Upper lobe of left lung (tissue), 6 donors: ENCODE results near the gene KMT2D. TPM values are rescaled to one million over a fixed set of nuclear protein-coding genes. Genes with fewer than 3 reads are reported as not detected.

Experiments
- ATAC-seq, 2 donors: fragments of 200-7000 bp; cut with Tn5 transposase; one replicate each; pipeline ENCODE4 v1.9.1; 2022; ENCODE audit warnings: mild to moderate bottlenecking in 2 of 2, moderate library complexity in 2 of 2; ENCODE audit not compliant: low FRiP score in 2 of 2
- DNase-seq, 2 donors: peaks; one replicate each; pipeline ENCODE4 v3.0.0-alpha.2; 2019 to 2020
- H3K27ac ChIP-seq, 4 donors: fragments of 200-600 bp; sonication (generic); one replicate each; pipeline ENCODE4 v1.5.1; 2016 to 2019
- H3K27me3 ChIP-seq, 4 donors: fragments of 200-600 bp; sonication (generic); one replicate each; pipeline ENCODE4 v1.5.1; 2017 to 2019
- H3K36me3 ChIP-seq, 4 donors: fragments of 200-600 bp; sonication (generic); one replicate each; pipeline ENCODE4 v1.5.1; 2016 to 2019
- H3K4me1 ChIP-seq, 4 donors: fragments of 200-600 bp; sonication (generic); one replicate each; pipeline ENCODE4 v1.5.1; 2018 to 2019
- H3K4me3 ChIP-seq, 4 donors: fragments of 200-600 bp; sonication (generic); one replicate each; pipeline ENCODE4 v1.5.1; 2017 to 2019; ENCODE audit warnings: mild to moderate bottlenecking in 2 of 4, moderate library complexity in 1 of 4
- H3K9me3 ChIP-seq, 4 donors: fragments of 200-600 bp; sonication (generic); one replicate each; pipeline ENCODE4 v1.5.1; 2018 to 2019
- EP300 ChIP-seq, 4 donors: sonication (generic); formaldehyde crosslinking; IDR thresholded peaks; one replicate each; pipeline ENCODE4 v1.5.1; 2017; ENCODE audit warnings: antibody characterized with exemption in 4 of 4, control low read depth in 2 of 4
- POLR2A ChIP-seq, 4 donors: fragments of 450-650 bp; IDR thresholded peaks; one replicate each; pipeline ENCODE4 v1.5.1; 2016 to 2017; ENCODE audit warnings: antibody characterized with exemption in 4 of 4, mild to moderate bottlenecking in 2 of 4
- POLR2AphosphoS5 ChIP-seq, 2 donors: sonication (generic); formaldehyde crosslinking; IDR thresholded peaks; one replicate each; pipeline ENCODE4 v1.5.1; 2017; ENCODE audit warnings: antibody characterized with exemption in 2 of 2
- WGBS, 2 donors: methylation state at CpG; one replicate each; pipeline ENCODE4 v1.1.5; 2017 to 2018; 5-methylcytosine and 5-hydroxymethylcytosine counted together
- total RNA-seq, 6 donors: library from RNA; depleted of rRNA in 4 of 6; stranded (reverse); fragments of >200 nt in 4 of 6; gene quantifications; one replicate each; pipeline versions ENCODE4 v1.1.0 to v1.2.1, GENCODE V29; 2016 to 2021
- TF ChIP-seq, protein P1 (sequence below), 6 experiments: fragments of 450-650 bp in 4 of 6; fragments of 200-600 bp in 2 of 6; sonication (generic) in 2 of 6; IDR thresholded peaks; one replicate each; pipeline ENCODE4 v1.5.1; 2016 to 2019; ENCODE audit warnings: antibody characterized with exemption in 6 of 6
- donor health status: DM: no; HTN: no; CAD: no; lungs with moderate emphysema.
- donor health status: DM: no; HTN: yes; CAD: no; lungs with severe emphysema.

The KMT2D gene
- total RNA-seq, 6 donors from 2014 or later: 91.5 to 250 (median 112) TPM

DNA sequence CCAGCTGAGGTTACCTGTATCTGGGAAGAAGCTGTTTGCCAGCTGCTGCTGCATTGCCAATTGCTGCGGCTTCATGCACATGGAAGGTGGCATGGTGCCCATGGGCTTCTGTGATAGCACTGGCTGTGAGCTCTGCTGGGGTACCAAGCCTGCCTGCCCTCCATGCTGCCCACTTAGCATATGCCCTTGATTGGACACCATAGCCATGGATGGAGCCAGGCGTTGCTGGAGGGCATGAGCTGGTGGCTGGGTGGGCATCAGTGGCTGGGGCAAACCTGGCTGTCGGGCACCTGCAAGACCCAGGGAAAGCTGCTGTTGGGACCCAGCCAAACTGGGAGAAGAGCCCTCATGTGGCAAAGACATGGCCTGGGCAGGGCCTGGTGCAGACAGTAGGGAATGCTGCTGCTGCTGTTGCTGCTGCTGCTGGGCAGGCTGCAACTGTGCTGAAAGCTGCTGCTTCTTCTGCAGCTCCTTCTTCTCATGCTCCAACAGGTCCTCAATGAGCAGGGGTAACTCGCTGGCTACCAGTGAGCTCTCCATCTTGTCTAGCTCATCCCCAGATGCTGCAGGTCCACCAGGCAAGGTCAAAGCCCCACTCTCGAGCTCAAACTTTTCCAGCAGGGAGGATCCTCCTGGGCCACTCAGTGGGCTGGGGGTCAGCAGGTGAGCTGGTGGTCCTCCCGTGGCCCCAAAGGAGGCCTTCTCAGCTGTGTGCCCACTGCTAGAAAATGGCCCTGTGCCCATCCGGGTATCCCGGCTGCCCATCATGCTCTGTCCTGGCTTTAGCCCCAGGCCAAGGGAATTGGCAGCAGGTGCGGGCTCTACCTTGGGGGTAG, 23.3 kb downstream of the KMT2D start:
- DNase-seq (peak in 1 of 2 donors; percentile 41), ATAC-seq (no peak)
- Histone ChIP-seq H3K27me3 (no peaks in the 10 kb centered on the region), H3K4me1 (peaks cover 0 to 14% (median 7%) of the 10 kb centered on the region in 4 donors), H3K4me3 (no peak overlapping the region), H3K9me3 (no peaks in the 10 kb centered on the region), H3K36me3 (peaks cover 63 to 98% (median 92%) of the 10 kb centered on the region in 4 donors), H3K27ac (no peak overlapping the region)
- 95 to 100% methylated on average over 5 to 9 of the region's 9 CpGs for WGBS, 2 donors
- TF ChIP-seq POLR2AphosphoS5 (IDR thresholded peaks at IDR 0.05) (no peak), POLR2A (IDR thresholded peaks at IDR 0.05) (no peak), EP300 (IDR thresholded peaks at IDR 0.05) (no peak)
- TF ChIP-seq, protein P1, sequence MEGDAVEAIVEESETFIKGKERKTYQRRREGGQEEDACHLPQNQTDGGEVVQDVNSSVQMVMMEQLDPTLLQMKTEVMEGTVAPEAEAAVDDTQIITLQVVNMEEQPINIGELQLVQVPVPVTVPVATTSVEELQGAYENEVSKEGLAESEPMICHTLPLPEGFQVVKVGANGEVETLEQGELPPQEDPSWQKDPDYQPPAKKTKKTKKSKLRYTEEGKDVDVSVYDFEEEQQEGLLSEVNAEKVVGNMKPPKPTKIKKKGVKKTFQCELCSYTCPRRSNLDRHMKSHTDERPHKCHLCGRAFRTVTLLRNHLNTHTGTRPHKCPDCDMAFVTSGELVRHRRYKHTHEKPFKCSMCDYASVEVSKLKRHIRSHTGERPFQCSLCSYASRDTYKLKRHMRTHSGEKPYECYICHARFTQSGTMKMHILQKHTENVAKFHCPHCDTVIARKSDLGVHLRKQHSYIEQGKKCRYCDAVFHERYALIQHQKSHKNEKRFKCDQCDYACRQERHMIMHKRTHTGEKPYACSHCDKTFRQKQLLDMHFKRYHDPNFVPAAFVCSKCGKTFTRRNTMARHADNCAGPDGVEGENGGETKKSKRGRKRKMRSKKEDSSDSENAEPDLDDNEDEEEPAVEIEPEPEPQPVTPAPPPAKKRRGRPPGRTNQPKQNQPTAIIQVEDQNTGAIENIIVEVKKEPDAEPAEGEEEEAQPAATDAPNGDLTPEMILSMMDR (IDR thresholded peaks at IDR 0.05): no peak

DNA sequence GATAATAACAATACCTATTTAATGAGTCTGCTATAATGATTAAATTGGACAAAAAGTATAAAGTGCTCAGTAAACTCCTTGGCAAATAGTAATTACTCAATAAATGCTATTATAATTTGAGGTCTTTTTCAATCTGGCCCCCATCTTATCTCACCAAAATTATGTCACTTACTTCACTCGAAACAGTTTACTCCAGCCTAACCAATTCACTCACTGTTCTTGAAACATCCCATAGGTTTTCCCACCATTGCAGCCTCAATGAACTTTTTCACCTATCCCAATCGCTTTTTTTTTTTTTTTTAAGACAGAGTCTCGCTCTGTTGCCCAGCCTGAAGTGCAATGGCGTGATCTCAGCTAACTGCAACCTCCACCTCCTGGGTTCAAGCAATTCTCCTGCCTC, 24.6 kb downstream of the KMT2D start:
- TF ChIP-seq EP300 (IDR thresholded peaks at IDR 0.05): no peak
- no peak for TF ChIP-seq POLR2AphosphoS5 (IDR thresholded peaks at IDR 0.05)
- TF ChIP-seq POLR2A (IDR thresholded peaks at IDR 0.05): no peak
- TF ChIP-seq, protein P1 (IDR thresholded peaks at IDR 0.05): no peak
- no peak overlapping the region for H3K27ac ChIP-seq
- H3K4me3 ChIP-seq: no peak overlapping the region
- DNase-seq (no peak), ATAC-seq (no peak)
- H3K27me3 ChIP-seq: no peaks in the 10 kb centered on the region
- H3K36me3 ChIP-seq: peaks cover 56 to 98% (median 92%) of the 10 kb centered on the region in 4 donors
- WGBS, 2 donors: 66 to 92% methylated on average over 4 of the region's 4 CpGs
- H3K4me1 ChIP-seq: peaks cover 0 to 16% (median 7%) of the 10 kb centered on the region in 4 donors
- H3K9me3 ChIP-seq: no peaks in the 10 kb centered on the region

DNA sequence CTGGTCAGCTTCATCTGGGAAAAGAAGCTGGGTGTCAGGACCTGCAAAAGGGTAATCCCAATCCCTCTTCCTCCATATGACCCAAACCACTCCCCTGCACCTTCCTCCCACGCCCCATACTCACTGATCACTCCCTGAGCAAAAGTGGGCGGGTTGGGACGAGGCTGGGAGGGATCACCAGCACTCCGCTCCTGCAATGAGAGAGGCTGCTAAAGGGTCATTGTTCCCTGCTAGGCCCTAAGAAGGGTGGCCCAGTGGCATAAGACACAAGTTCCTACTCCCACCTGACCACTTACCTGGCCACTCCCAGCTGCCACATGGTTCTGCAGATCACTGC, 26.3 kb downstream of the KMT2D start:
- peaks cover 48 to 98% (median 82%) of the 10 kb centered on the region in 4 donors for H3K36me3 ChIP-seq
- H3K27ac ChIP-seq: no peak overlapping the region
- no peak for TF ChIP-seq POLR2A (IDR thresholded peaks at IDR 0.05)
- TF ChIP-seq EP300 (IDR thresholded peaks at IDR 0.05): no peak
- TF ChIP-seq, protein P1 (IDR thresholded peaks at IDR 0.05): no peak
- no peak for TF ChIP-seq POLR2AphosphoS5 (IDR thresholded peaks at IDR 0.05)
- ATAC-seq (no peak), DNase-seq (no peak)
- H3K27me3 ChIP-seq: no peaks in the 10 kb centered on the region
- peaks cover 0 to 16% (median 7%) of the 10 kb centered on the region in 4 donors for H3K4me1 ChIP-seq
- no peak overlapping the region for H3K4me3 ChIP-seq
- WGBS, 2 donors: 85 to 96% methylated on average over 4 of the region's 4 CpGs
- no peaks in the 10 kb centered on the region for H3K9me3 ChIP-seq

DNA sequence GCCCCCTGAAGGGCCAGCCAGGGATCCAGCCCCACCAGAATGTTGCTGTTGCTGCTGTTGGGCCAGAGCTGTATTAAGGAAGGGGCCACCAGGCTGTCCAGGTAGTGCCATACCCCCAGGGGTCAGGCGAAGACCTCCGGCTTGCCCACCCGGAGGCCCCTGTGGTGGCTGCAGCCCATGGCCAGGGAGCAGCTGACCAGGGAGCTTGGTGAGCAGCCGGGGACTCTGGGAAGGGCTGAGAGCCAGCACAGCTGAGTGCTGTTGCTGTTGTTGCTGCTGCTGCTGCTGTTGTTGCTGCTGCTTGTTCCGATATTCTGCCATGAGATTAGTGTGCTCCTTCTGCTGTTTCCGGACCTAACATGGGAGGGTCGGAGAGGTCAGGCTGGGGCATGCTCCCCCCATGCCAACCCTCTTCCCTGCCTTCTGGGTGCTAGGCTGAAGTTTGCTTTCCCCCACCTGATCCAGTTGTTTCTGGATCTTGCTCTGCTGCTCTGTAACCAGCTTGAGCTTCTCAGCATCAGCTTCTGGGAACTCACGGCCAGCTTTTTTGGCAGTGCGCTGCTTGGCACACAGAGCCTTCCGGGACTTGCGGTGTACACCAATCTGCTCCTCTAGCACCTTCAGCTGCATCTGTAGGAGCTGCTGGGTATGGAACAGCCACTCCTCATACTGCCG, 26.8 kb downstream of the KMT2D start:
- 66 to 81% methylated on average over 5 to 11 of the region's 12 CpGs for WGBS, 2 donors
- ATAC-seq (no peak), DNase-seq (peak in 1 of 2 donors; percentile 45)
- no peak overlapping the region for H3K4me3 ChIP-seq
- no peak overlapping the region for H3K27ac ChIP-seq
- TF ChIP-seq EP300 (IDR thresholded peaks at IDR 0.05) (no peak), POLR2A (IDR thresholded peaks at IDR 0.05) (no peak), POLR2AphosphoS5 (IDR thresholded peaks at IDR 0.05) (no peak)
- TF ChIP-seq, protein P1 (IDR thresholded peaks at IDR 0.05): no peak
- H3K4me1 ChIP-seq: peaks cover 0 to 16% (median 7%) of the 10 kb centered on the region in 4 donors
- peaks cover 43 to 98% (median 82%) of the 10 kb centered on the region in 4 donors for H3K36me3 ChIP-seq
- H3K27me3 ChIP-seq: no peaks in the 10 kb centered on the region
- H3K9me3 ChIP-seq: no peaks in the 10 kb centered on the region
